DOHH2 (cell line): ENCODE results near the gene CORO6.

Source experiments
- H3F3A ChIP-seq: fragments of 200-600 bp; sonication (generic), shearing (Covaris generic); 2 replicates; pipeline ENCODE4 v1.6.0; 2016; ENCODE audit warnings: antibody characterized with exemption, mild to moderate bottlenecking; ENCODE audit not compliant: control insufficient read depth, insufficient read depth
- H3K27ac ChIP-seq: fragments of 200-600 bp; sonication (generic); 2 replicates; pipeline ENCODE4 v1.5.1; 2014; ENCODE audit warnings: low read depth, mild to moderate bottlenecking, low read length, moderate library complexity
- H3K27me3 ChIP-seq: fragments of 200-600 bp; sonication (generic); 2 replicates; pipeline ENCODE4 v1.6.1; 2014; ENCODE audit warnings: mild to moderate bottlenecking, low read length, mixed read lengths; ENCODE audit not compliant: control insufficient read depth
- H3K36me3 ChIP-seq: fragments of 200-600 bp; sonication (generic); 2 replicates; pipeline ENCODE4 v1.6.1; 2014; ENCODE audit warnings: mild to moderate bottlenecking, low read length, moderate library complexity, mixed read lengths; ENCODE audit not compliant: control insufficient read depth
- H3K4me1 ChIP-seq: fragments of 200-600 bp; sonication (generic); 2 replicates; pipeline ENCODE4 v1.6.1; 2014; ENCODE audit warnings: mild to moderate bottlenecking, low read length, mixed read lengths; ENCODE audit not compliant: control insufficient read depth
- H3K4me2 ChIP-seq: fragments of 200-600 bp; sonication (generic); 2 replicates; pipeline ENCODE4 v1.6.0; 2014; ENCODE audit warnings: mild to moderate bottlenecking, low read length, moderate library complexity
- H3K4me3 ChIP-seq: fragments of 200-600 bp; sonication (generic); 2 replicates; pipeline ENCODE4 v1.5.1; 2014; ENCODE audit warnings: mild to moderate bottlenecking, low read length, mixed read lengths
- H3K79me2 ChIP-seq: fragments of 200-600 bp; sonication (generic); 2 replicates; pipeline ENCODE4 v1.6.1; 2014; ENCODE audit warnings: mild to moderate bottlenecking, low read length, mixed read lengths; ENCODE audit not compliant: control insufficient read depth
- H3K9me2 ChIP-seq: fragments of 200-600 bp; sonication (generic); replicated peaks from 2 replicates; pipeline ENCODE4 v1.6.1; 2014; ENCODE audit warnings: mild to moderate bottlenecking, low read length, mixed read lengths; ENCODE audit not compliant: control insufficient read depth
- H3K9me3 ChIP-seq: fragments of 200-600 bp; sonication (generic); 2 replicates; pipeline ENCODE4 v1.6.1; 2014; ENCODE audit warnings: antibody characterized with exemption, low read length, mixed read lengths; ENCODE audit not compliant: control insufficient read depth, insufficient read depth
- H4K20me1 ChIP-seq: fragments of 200-600 bp; sonication (generic); 2 replicates; pipeline ENCODE4 v1.6.0; 2014; ENCODE audit warnings: low read depth, mild to moderate bottlenecking, antibody characterized with exemption, low read length, moderate library complexity; ENCODE audit not compliant: control insufficient read depth, insufficient read depth
- CTCF ChIP-seq: fragments of 200-600 bp; sonication (generic); IDR thresholded peaks from one replicate; pipeline ENCODE4 v1.5.1; 2014; ENCODE audit warnings: antibody characterized with exemption, mild to moderate bottlenecking, low read depth, low read length; ENCODE audit not compliant: poor library complexity, severe bottlenecking
- EZH2phosphoT487 ChIP-seq: fragments of 200-600 bp; sonication (generic); IDR thresholded peaks from 2 replicates; pipeline ENCODE4 v1.6.1; 2017; ENCODE audit warnings: borderline replicate concordance, mild to moderate bottlenecking, antibody characterized with exemption, low read length, moderate library complexity, mixed read lengths

Gene CORO6

GRCh38 chr17:29620779-29621500 lies 1.8 kb downstream of the CORO6 start:
- Histone ChIP-seq H3K4me3 (no peak overlapping the region), H3K36me3 (no peaks in the 10 kb centered on the region), H3F3A (peaks cover 9% of the 10 kb centered on the region), H4K20me1 (peaks cover 9% of the 10 kb centered on the region; the same call in 1 of the 2 replicates), H3K9me3 (no peaks in the 10 kb centered on the region), H3K4me1 (peaks cover 47% of the 10 kb centered on the region), H3K9me2 (no peaks in the 10 kb centered on the region), H3K79me2 (no peaks in the 10 kb centered on the region), H3K4me2 (no peak overlapping the region), H3K27me3 (peaks cover 9% of the 10 kb centered on the region), H3K27ac (no peak overlapping the region)
- TF ChIP-seq CTCF (no peak), EZH2phosphoT487 (no peak)

- H4K20me1 ChIP-seq: peaks cover 9% of the 10 kb centered on the region; the same call in 1 of the 2 replicates
- H3K27me3 ChIP-seq: peaks cover 13% of the 10 kb centered on the region
- peaks cover 9% of the 10 kb centered on the region for H3F3A ChIP-seq
- H3K9me2 ChIP-seq: no peaks in the 10 kb centered on the region
- peaks cover 54% of the 10 kb centered on the region for H3K4me1 ChIP-seq
- H3K9me3 ChIP-seq: no peaks in the 10 kb centered on the region
- H3K27ac ChIP-seq: no peak overlapping the region
- no peaks in the 10 kb centered on the region for H3K36me3 ChIP-seq
- TF ChIP-seq EZH2phosphoT487: no peak
- TF ChIP-seq CTCF: no peak
- H3K4me3 ChIP-seq: no peak overlapping the region
- H3K4me2 ChIP-seq: no peak overlapping the region
- H3K79me2 ChIP-seq: no peaks in the 10 kb centered on the region
These were observed 2.4 kb downstream of the CORO6 start for GRCh38 chr17:29620271-29620670.

GRCh38 chr17:29619251-29619650 lies 3.5 kb downstream of the CORO6 start:
- Histone ChIP-seq H3K4me2 (no peak overlapping the region), H3K4me3 (no peak overlapping the region), H3K79me2 (no peaks in the 10 kb centered on the region), H3K27me3 (peaks cover 13% of the 10 kb centered on the region), H3K4me1 (peaks cover 61% of the 10 kb centered on the region), H3K9me3 (no peaks in the 10 kb centered on the region), H3K27ac (no peak overlapping the region), H3K36me3 (no peaks in the 10 kb centered on the region), H3K9me2 (no peaks in the 10 kb centered on the region), H4K20me1 (peaks cover 12% of the 10 kb centered on the region), H3F3A (peaks cover 6% of the 10 kb centered on the region)
- TF ChIP-seq EZH2phosphoT487: no peak
- peak; percentile 55 for TF ChIP-seq CTCF
